ENCODE data around the gene PNMA1.

- TF ChIP-seq, protein P1, sequence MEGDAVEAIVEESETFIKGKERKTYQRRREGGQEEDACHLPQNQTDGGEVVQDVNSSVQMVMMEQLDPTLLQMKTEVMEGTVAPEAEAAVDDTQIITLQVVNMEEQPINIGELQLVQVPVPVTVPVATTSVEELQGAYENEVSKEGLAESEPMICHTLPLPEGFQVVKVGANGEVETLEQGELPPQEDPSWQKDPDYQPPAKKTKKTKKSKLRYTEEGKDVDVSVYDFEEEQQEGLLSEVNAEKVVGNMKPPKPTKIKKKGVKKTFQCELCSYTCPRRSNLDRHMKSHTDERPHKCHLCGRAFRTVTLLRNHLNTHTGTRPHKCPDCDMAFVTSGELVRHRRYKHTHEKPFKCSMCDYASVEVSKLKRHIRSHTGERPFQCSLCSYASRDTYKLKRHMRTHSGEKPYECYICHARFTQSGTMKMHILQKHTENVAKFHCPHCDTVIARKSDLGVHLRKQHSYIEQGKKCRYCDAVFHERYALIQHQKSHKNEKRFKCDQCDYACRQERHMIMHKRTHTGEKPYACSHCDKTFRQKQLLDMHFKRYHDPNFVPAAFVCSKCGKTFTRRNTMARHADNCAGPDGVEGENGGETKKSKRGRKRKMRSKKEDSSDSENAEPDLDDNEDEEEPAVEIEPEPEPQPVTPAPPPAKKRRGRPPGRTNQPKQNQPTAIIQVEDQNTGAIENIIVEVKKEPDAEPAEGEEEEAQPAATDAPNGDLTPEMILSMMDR (IDR thresholded peaks at IDR 0.05), result no peak
- TF ChIP-seq POLR2A (IDR thresholded peaks at IDR 0.05), result no peak
Observed at GRCh38 chr14:73724696-73725095, 10.5 kb upstream of the PNMA1 start.

Data from right lobe of liver (tissue), 4 donors.